GM12878 (cell line): ENCODE data around the gene IL12B. TPM values are rescaled to one million over a fixed set of nuclear protein-coding genes. Genes with fewer than 3 reads are reported as not detected.

ENCODE experiments used
- ATAC-seq: fragments of 200-7000 bp; cut with Tn5 transposase; 3 replicates; pipeline ENCODE4 v1.9.1; 2020; ENCODE audit warnings: mild to moderate bottlenecking, moderate library complexity
- BruUV-seq: library from RNA; stranded (reverse); fragments of 400-500 nt; replicated peaks from 2 replicates; lab custom pipeline; 2021; lab: Mats Ljungman, UMichigan
- CTCF ChIA-PET: fragments of 300-600 bp; sonication (Branson Sonifier 250); formaldehyde crosslinking; extraction: SDS; loops from one replicate; lab custom pipeline; 2021; ENCODE audit warnings: inconsistent platforms; lab: Yijun Ruan, JAX
- POLR2A ChIA-PET: fragments of 350-600 bp; formaldehyde crosslinking; extraction: SDS; loops from one replicate; lab custom pipeline; 2021; ENCODE audit warnings: inconsistent platforms; lab: Charles Lee
- RAD21 ChIA-PET: fragments of 300-600 bp; sonication (Branson Sonifier 250); formaldehyde crosslinking; loops from one replicate; lab custom pipeline; 2023; ENCODE audit warnings: antibody characterized with exemption; ENCODE audit not compliant: unreplicated experiment; lab: Charles Lee
- SMC1A ChIA-PET: fragments of 300-600 bp; sonication (Branson Sonifier 250); formaldehyde crosslinking; loops from one replicate; lab custom pipeline; 2023; ENCODE audit not compliant: unreplicated experiment, uncharacterized antibody; lab: Charles Lee
- DNase-seq: peaks from one replicate; pipeline ENCODE4 v3.0.0-alpha.2; 2011; ENCODE audit warnings: low read depth, low spot score
- FAIRE-seq: peaks from 3 replicates; lab custom pipeline; 2011; peaks lifted over from hg19 to GRCh38; lab: Jason Lieb, UNC
- H2AFZ ChIP-seq: 2 replicates; pipeline ENCODE4 v1.6.0; 2011; ENCODE audit warnings: low read depth, low read length, control low read depth; ENCODE audit not compliant: control insufficient read depth
- H3K27ac ChIP-seq: 2 replicates; pipeline ENCODE4 v1.5.1; 2011; ENCODE audit warnings: control low read depth; ENCODE audit not compliant: control insufficient read depth, insufficient read depth
- H3K27me3 ChIP-seq, 2 experiments: replicated peaks in 1 of 2; 2 replicates each; pipeline versions ENCODE4 v1.6.0 to v1.6.1; 2011; ENCODE audit warnings: low read length in 1 of 2; ENCODE audit not compliant: control insufficient read depth in 2 of 2, insufficient read depth in 2 of 2
- H3K36me3 ChIP-seq, 2 experiments: 2 replicates each; pipeline ENCODE4 v1.5.1; 2011; ENCODE audit warnings: low read length in 1 of 2; ENCODE audit not compliant: control insufficient read depth in 2 of 2, insufficient read depth in 2 of 2
- H3K4me1 ChIP-seq: 2 replicates; pipeline ENCODE4 v1.6.1; 2011; ENCODE audit warnings: mild to moderate bottlenecking, low read length, moderate library complexity, mixed read lengths; ENCODE audit not compliant: control insufficient read depth, insufficient read depth
- H3K4me2 ChIP-seq: 2 replicates; pipeline ENCODE4 v1.6.0; 2011; ENCODE audit warnings: control low read depth; ENCODE audit not compliant: control insufficient read depth, insufficient read depth
- H3K4me3 ChIP-seq: fragments of 200-600 bp; sonication (generic); 2 replicates; pipeline ENCODE4 v1.5.1; 2016
- H3K79me2 ChIP-seq: 2 replicates; pipeline ENCODE4 v1.6.0; 2011; ENCODE audit warnings: low read length; ENCODE audit not compliant: control insufficient read depth, insufficient read depth
- H3K9ac ChIP-seq: 2 replicates; pipeline ENCODE4 v1.8.0; 2011; ENCODE audit warnings: low read length, control low read depth, mixed read lengths; ENCODE audit not compliant: control insufficient read depth, insufficient read depth
- H3K9me3 ChIP-seq: replicated peaks from 3 replicates; pipeline ENCODE4 v1.5.1; 2011; ENCODE audit warnings: mild to moderate bottlenecking, low read length; ENCODE audit not compliant: control insufficient read depth, insufficient read depth
- H4K20me1 ChIP-seq: 2 replicates; pipeline ENCODE4 v1.6.0; 2011; ENCODE audit not compliant: control insufficient read depth, insufficient read depth
- KDM1A ChIP-seq: fragments of 200-600 bp; sonication (generic); IDR thresholded peaks from 2 replicates; pipeline ENCODE4 v1.6.1; 2016; ENCODE audit warnings: borderline replicate concordance
- RELA ChIP-seq: fragments of 450-650 bp; IDR thresholded peaks from 2 replicates; pipeline ENCODE4 v1.8.0; 2014; ENCODE audit warnings: borderline replicate concordance; ENCODE audit not compliant: partially characterized antibody
- SIN3A ChIP-seq: IDR thresholded peaks from 2 replicates; pipeline ENCODE4 v1.6.1; 2012; ENCODE audit warnings: low read depth, low read length, improper control_type of control experiment
- STAT3 ChIP-seq: IDR thresholded peaks from 2 replicates; pipeline ENCODE4 v1.6.1; 2011; ENCODE audit warnings: low read depth, low read length, improper control_type of control experiment
- TARDBP ChIP-seq: IDR thresholded peaks from 2 replicates; pipeline ENCODE4 v1.6.1; 2016; ENCODE audit warnings: borderline replicate concordance
- ZNF24 ChIP-seq: fragments of 450-650 bp; IDR thresholded peaks from 2 replicates; pipeline ENCODE4 v1.6.1; 2017; ENCODE audit warnings: antibody characterized with exemption, mild to moderate bottlenecking
- WGBS: methylation state at CpG from one replicate; pipeline ENCODE4 v1.1.6; 2016; ENCODE audit warnings: low lambda C conversion rate; ENCODE audit not compliant: insufficient replicate concordance, insufficient coverage; ENCODE audit errors: missing lambda C conversion rate; 5-methylcytosine and 5-hydroxymethylcytosine counted together
- in situ Hi-C: fragments of 300-500 bp; cut with MboI; formaldehyde crosslinking; loops from 9 replicates; pipeline ENCODE4 v1.14.3; 2018; ENCODE audit warnings: mixed read lengths
- intact Hi-C: fragments of 100-400 bp; cut with micrococcal nuclease; formaldehyde crosslinking; loops from one replicate; pipeline ENCODE4 v1.14.2; 2022; ENCODE audit not compliant: unreplicated experiment
- polyA plus RNA-seq, 11 experiments: library from polyadenylated mRNA; depleted of rRNA in 4 of 11; unstranded in 6 of 11; stranded (reverse) in 5 of 11; fragments of >200 nt; fragmentation: Nextera tagmentation in 4 of 11; fragmentation: Illumina TruSeq in 1 of 11; extraction: Ambion mirVana in 4 of 11; extraction: Trizol in 1 of 11; gene quantifications; 1 replicate in 1 of 11; 2 replicates in 10 of 11; pipeline versions ENCODE4 v1.2.1 to v1.2.3, GENCODE V29; 2011 to 2016; ENCODE audit warnings: inconsistent platforms in 2 of 11, missing spikeins in 2 of 11, low read depth in 1 of 11
- total RNA-seq, 4 experiments: library from RNA; depleted of rRNA in 3 of 4; stranded (reverse); fragments of >200 nt in 3 of 4; fragmentation: Illumina TruSeq in 1 of 4; extraction: Trizol in 1 of 4; gene quantifications; 2 replicates each; pipeline versions ENCODE4 v1.2.1 to v1.2.3, GENCODE V29; 2013 to 2021
- TF ChIP-seq, protein P1 (sequence below): fragments of 450-650 bp; IDR thresholded peaks from 2 replicates; pipeline ENCODE4 v1.6.1; 2016; ENCODE audit warnings: mild to moderate bottlenecking
- TF ChIP-seq, protein P2 (sequence below): IDR thresholded peaks from 2 replicates; pipeline ENCODE4 v1.6.1; 2012; ENCODE audit warnings: low read depth, low read length, improper control_type of control experiment

Gene IL12B
- total and polyA plus RNA-seq, 10 of the 15 experiments (the other 5 are each of a cell fraction or from before 2014, with no cell fraction given), result 0.15 to 0.72 (median 0.45) TPM

DNA sequence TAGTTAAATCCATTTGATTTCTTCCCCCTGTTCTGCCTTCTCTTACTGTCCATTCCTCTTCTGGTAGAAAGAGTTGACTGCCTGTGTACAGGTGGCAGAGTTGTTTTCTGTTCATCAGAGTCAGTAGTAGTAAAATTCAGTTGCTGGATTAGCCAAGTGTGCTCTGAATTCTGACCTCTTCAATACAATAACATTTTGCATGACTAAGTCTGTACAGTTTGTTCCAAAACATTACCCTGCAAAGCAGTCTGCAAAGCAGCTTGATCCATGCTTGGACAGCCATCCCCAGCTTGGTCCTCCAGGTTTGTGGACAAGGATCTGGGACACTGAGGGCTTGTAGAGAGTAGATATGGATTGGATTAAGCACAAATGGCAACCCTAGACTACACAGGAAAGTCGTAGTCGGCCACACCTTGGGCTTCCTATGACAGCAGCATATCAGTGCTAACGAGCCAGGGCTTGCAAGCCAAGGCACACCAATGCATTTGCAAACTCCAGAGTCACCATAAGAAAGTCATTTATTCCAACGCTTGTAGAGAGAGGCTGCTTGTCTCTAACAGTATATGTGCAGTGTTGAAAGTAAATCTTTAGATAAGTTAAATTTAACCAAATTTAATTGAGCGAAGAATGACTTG, 25.2 kb downstream of the IL12B start:
- DNase-seq, result no peak
- intact Hi-C loops, result no loop called here
- Histone ChIP-seq H3K9me3 (peaks cover 14% of the 10 kb centered on the region; the same call in 2 of the 3 replicates), H3K4me1 (no peaks in the 10 kb centered on the region), H4K20me1 (no peaks in the 10 kb centered on the region), H3K4me2 (no peak overlapping the region), H3K9ac (no peak overlapping the region), H3K27me3 (0 out of 4 replicates have a peak, but pooled peaks cover 0 to 2% of the 10 kb centered on the region in 2 experiments), H3K4me3 (no peak overlapping the region), H3K79me2 (no peaks in the 10 kb centered on the region), H3K27ac (no peak overlapping the region), H3K36me3 (no peaks in the 10 kb centered on the region), H2AFZ (no peak overlapping the region)
- ChIA-PET RAD21 (interaction anchor here (0.7 kb wide), 1 partner anchor 173 kb away, joined by 3 read pairs; no protein-coding TSS in a partner anchor), POLR2A (no interaction called here), CTCF (interaction anchor here (0.6 to 1.0 kb wide), 2 partner anchors 148 to 244 kb away, joined by 3 read pairs; no protein-coding TSS in a partner anchor), SMC1A (interaction anchor here (0.8 kb wide), 1 partner anchor 27 kb away, joined by 3 read pairs; no protein-coding TSS in a partner anchor)
- in situ Hi-C loops, result no loop called here
- no peak for FAIRE-seq
- BruUV-seq, result no TSS peak
- 57% methylated on average over 5 of the region's 5 CpGs for WGBS
- ATAC-seq, result no peak
- TF ChIP-seq, protein P1, sequence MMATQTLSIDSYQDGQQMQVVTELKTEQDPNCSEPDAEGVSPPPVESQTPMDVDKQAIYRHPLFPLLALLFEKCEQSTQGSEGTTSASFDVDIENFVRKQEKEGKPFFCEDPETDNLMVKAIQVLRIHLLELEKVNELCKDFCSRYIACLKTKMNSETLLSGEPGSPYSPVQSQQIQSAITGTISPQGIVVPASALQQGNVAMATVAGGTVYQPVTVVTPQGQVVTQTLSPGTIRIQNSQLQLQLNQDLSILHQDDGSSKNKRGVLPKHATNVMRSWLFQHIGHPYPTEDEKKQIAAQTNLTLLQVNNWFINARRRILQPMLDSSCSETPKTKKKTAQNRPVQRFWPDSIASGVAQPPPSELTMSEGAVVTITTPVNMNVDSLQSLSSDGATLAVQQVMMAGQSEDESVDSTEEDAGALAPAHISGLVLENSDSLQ, result no peak
- TF ChIP-seq, protein P2, sequence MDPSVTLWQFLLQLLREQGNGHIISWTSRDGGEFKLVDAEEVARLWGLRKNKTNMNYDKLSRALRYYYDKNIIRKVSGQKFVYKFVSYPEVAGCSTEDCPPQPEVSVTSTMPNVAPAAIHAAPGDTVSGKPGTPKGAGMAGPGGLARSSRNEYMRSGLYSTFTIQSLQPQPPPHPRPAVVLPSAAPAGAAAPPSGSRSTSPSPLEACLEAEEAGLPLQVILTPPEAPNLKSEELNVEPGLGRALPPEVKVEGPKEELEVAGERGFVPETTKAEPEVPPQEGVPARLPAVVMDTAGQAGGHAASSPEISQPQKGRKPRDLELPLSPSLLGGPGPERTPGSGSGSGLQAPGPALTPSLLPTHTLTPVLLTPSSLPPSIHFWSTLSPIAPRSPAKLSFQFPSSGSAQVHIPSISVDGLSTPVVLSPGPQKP, result no peak
- TF ChIP-seq RELA, result no peak
- TF ChIP-seq STAT3, result no peak
- TF ChIP-seq KDM1A, result no peak
- no peak for TF ChIP-seq ZNF24
- no peak for TF ChIP-seq TARDBP
- no peak for TF ChIP-seq SIN3A
